ENCODE results near the gene IFNA2.
A peak's percentile ranks its signal among the peaks of the same experiment; 100 is the strongest.
"Not testable (repeated sequence)": the region's sequence is repeated elsewhere in the genome, so short reads cannot be mapped to it uniquely, and the experiment has no call there.

IFNA2 gene

DNA sequence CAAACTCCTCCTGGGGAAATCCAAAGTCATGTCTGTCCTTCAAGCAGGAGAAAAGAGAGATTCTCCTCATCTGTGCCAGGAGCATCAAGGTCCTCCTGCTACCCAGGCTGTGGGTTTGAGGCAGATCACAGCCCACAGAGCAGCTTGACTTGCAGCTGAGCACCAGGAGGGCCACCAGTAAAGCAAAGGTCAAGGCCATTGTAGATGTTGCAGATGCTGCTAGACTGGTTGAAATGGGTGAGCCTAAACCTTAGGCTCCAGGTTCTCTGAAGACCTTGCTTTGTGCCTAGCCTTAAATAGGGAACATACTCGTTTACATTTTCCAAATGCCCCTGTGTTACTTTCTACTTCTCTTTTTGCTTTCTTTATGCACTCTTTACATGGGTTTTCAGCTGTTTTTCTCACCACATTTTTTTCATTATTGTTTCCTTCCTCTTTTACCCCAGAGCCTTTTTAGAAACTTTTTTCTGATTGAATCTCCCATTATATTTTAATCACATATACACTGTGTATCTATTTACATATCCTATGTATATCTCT is at the start of gene IFNA2:
TSS of gene IFNA2 (minus strand) at position 268 of the 540 bp plus-strand sequence. CDS start at position 199, 69 bp downstream.
- ATAC-seq: no peak

DNA sequence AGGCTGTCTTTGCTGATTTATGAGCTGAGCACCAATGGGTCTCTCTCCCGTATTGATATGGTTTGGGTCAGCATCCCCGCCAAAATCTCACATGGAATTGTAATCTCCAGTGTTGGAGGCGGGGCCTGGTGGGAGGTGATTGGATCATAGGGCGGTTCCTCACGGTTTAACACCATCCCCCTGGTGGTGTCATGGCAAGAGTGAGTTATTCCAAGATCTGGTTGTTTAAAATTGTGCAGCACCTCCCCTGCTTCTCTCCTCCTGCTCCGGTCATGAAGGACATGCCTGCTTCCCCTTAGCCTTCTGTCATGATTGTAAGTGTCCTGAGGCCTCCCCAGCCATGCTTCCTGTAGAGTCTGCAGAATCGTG is 49.8 kb upstream of the IFNA2 start:
- not testable (repeated sequence) for ATAC-seq

DNA sequence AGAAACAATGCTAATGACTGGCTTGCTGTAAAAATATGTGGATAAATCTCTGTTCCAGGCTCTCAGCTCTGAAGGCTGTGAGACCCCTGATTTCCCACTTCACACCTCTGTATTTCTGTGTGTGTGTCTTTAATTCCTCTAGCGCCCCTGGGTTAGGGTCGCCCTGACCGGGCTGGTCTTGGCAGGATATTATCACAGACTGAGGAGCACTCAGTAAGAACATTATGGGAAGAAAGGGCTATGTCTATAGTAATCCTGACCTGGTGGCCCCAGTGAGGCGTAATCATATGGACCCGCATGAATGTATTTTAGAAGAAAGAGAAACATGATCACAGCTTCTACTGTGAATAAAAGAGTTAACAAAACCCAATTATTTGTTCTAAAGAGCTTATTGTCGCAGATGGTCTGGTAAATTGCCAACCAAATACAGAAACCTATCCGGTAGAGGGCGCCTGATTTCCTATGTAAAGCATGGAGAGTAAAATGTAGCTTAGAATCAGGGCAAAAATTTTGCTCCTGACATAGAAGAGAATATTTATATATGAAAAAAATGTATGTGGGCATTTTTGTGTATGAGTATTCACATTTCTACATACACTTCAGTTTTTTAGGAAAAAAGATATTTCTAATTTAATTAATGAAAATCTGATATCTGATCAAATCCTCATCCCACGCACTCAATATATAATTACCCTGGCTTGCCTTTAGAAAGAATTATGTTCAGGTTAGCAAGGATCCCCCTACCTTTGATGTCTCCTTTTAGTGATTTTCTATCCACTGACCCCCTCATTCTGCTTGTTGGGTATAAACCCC is 49.2 kb upstream of the IFNA2 start:
- ATAC-seq: no peak

DNA sequence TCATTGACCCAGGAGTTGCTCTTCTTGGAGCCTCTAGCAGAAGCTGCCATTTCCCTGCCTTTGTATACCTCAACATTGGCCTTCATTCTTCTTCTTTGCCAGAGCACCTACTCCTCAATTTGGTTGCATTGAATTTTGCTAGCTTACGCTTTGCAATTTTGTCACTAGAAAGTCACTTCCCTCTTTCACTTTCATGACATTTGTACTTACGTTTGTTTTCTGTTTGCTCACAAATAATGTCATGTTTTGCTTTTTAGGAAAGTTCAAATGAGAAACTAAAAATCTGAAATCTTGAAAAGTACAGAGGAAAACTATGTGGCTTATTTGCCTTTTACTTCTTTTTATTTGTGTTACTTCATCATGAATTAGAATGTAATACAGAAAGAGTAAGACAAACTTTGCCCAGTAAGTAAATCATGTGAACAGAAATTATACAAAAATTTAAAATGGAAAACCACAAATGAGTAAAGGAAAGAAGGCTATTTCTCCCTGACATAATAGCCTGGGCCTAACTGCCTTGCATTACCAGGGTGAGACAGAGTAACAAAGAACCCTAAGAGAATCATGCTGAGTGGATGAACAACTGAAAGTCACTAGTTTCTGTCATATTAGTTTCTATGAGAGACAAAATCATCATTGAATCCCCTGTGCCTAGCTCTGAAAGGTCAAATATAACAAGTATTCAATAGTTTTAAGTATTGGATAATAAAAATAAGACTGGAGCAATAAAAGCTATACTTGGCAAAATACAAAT is 47.7 kb upstream of the IFNA2 start:
- no peak for ATAC-seq

GRCh38 chr9:21429191-21429590 is 44.0 kb upstream of the IFNA2 start:
- ATAC-seq: no peak

GRCh38 chr9:21428235-21428634 is 43.0 kb upstream of the IFNA2 start:
- no peak for ATAC-seq

- no peak for ATAC-seq
Observed at GRCh38 chr9:21415493-21416267, 30.5 kb upstream of the IFNA2 start.

DNA sequence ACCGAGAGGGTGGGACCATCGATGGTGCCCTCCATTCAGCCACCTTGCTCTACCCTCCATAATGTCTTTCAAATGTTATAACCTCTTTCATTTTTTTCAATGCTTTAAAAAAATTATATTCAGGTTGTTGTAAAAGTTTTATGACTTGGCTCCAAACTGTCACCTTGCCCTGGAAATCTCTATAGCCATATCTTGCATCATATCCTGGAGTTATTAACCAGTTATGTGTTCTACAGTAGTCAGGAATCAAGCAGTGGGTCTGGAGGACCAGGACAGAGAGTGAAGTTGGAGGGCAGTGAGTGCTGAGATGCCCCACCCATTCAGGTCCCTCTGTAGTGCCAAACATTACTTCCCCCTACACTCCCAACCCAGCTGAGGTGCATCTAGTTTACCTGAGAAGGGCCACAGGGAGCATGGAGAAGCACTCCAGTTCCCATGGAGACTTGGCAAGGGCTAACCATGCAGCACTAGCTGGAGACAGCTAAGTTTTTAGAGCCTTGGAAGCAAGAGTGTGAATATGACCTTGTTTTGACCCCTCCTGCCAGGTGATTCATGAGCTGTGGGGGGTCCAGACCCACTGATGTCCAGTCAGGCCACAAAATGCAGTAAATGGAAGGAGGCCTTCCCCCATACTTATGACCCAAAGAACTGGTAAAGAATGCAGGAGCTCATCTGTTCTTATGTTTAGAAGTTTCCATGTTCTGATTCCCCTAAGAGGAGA is 29.2 kb upstream of the IFNA2 start:
- no peak for ATAC-seq

GRCh38 chr9:21413624-21414023 is 28.4 kb upstream of the IFNA2 start:
- peak in 1 of 2 donors; percentile 27 for ATAC-seq

GRCh38 chr9:21413151-21413550 is 28.0 kb upstream of the IFNA2 start:
- ATAC-seq: no peak

- no peak for ATAC-seq
Observed at GRCh38 chr9:21412107-21412506, 26.9 kb upstream of the IFNA2 start.

- no peak for ATAC-seq
Observed at GRCh38 chr9:21408817-21409216, 23.6 kb upstream of the IFNA2 start, which contains the start of gene IFNA8. IFNA8 (plus strand) TSS chr9:21409117; CDS start chr9:21409177, 60 bp downstream.

DNA sequence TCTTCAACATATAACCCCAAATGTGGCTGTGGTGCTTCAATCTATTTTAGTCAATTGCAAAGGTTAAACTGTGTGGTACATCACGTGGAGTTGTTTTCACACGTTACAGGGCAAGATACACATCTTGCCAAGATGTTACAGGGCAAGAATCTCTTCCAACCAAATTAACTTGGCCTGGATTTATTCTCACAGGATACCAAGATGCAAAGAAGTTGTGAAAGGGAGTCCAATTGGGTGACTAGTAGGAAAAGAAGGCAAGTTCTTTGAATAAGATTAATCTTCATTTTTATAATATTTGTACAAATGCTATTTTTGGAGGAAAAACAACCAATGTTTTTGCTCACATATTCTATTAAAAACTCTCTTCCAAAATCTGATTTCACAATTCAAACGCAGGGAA is 18.9 kb upstream of the IFNA2 start:
- no peak for ATAC-seq

- ATAC-seq: peak in 1 of 2 donors; percentile 30
Observed at GRCh38 chr9:21402386-21403251, 17.4 kb upstream of the IFNA2 start.

DNA sequence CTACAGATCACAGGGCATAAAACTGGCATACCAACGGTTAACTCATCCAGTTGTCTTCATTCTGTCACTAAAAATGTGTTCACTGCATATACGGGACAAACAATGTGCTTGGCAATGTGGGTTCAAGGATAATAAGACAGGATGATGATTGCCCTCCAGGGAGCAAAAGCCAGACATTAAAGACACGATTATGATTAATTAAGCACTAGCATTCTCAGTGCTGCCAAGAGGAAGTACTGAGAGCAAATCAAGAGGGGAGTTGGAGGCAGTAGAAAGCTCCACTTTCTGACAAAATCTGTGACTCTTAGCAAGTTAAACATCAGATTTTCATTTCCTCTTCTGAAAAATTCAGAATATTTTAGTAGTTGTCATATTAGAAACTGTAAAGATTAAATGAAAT is 14.8 kb upstream of the IFNA2 start:
- ATAC-seq: no peak

DNA sequence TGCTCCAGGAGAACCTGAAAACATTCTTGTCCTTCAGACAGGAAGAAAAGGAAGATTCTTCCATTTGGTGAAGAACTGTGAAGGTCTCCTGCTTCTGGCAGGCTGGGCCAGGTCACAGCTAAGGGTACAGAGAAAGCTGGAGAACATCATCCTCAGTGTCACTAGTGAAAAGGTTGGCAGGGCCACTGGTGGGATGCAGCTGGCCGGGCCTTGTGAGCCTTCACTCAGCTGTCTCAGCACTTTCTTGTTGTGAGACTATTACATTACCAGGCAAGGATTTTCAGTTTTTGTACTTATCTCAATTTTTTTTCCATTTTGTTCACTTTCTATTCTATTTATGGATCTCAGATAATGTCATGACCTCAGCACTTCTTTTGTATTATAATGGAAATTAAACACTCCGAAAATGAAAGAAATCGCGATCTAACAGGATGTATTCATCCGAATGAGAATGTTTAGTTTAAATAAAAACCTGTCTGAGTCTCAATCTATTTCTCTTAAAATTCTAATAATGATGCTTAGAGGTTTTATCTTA is 13.8 kb upstream of the IFNA2 start:
- ATAC-seq: no peak

DNA sequence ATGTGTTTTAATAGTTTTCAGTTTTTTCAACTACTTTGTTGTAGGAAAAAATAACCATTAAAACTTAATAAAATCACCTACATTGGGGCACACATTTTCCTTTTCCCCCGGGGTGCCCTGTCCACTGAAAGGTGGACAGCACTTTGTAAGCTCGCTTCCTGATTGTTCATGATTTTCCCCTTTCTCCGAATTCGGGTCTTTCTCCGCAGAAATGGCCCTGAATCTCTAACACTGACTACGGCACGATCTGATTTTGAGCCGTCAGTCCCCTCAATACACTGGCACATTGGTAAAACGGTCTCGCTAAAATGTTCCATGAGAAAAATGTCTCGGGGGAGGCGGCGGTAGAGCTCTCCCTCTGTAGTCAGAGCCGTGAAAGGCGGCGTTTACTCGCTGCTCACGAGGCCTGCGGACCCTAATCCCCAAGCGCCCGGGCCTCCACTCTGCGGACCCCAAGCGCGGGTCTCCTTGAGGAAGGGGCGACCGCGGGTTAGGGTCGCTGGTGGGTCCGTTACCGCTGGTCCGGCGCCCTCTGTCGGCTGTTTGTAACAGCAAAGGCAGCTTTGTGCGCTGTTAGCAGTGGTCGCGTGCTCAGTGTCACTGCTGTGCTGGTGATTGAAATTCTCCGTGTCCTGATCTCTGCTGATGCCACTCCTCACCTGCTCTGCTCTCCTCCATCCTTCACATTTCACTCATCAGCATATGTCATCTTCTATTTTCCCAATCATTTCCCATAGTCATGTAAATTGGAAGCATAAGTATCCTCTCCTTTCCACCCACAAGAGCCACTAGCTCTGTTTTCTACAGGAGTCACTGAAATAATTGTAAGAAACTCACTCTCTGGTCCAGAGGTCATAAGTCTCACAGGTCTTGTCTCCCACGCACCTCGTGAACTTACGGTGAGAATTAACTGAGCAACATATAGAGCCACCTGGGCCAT is 10.8 kb upstream of the IFNA2 start:
- peak; percentile 56 to 67 for ATAC-seq

DNA sequence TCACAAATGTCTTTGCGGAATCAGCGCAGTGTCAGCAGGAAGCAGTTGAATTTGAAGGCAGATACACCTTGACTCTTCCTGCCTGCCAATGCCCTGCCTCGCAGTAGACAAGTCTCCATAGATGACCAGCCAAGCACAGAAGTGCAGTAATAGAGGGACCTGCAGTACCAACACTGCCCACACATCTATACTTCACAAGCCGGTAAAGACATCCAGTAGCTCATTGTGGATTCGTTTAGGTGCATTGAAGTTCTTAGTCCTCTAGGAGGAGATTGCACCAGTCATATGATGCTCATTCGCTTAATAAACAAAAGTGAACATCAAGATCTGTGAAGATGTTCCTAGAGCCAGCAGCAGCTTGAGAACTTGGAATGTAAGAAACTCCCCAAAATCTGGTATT is 7.1 kb upstream of the IFNA2 start:
- peak; percentile 52 to 55 for ATAC-seq

GRCh38 chr9:21383627-21384026 is 1.6 kb downstream of the IFNA2 start:
- no peak for ATAC-seq

Data from activated CD4-positive, CD25-positive, alpha-beta regulatory T cell treated with anti-CD3 and anti-CD28 coated beads, Interleukin-2, amount 50 U/mL, for 24 hours (primary cell).